HepG2 (cell line): ENCODE data around the gene PGLYRP4. TPM values are rescaled to one million over a fixed set of nuclear protein-coding genes. Genes with fewer than 3 reads are reported as not detected.

Experiments
- ATAC-seq: fragments of 200-7000 bp; cut with Tn5 transposase; 3 replicates; pipeline ENCODE4 v1.9.1; 2020; ENCODE audit warnings: mild to moderate bottlenecking, moderate library complexity
- BruUV-seq: library from RNA; stranded (reverse); fragments of 400-500 nt; replicated peaks from 2 replicates; lab custom pipeline; 2021; lab: Mats Ljungman, UMichigan
- CTCF ChIA-PET: fragments of 300-600 bp; formaldehyde crosslinking; extraction: SDS; loops from one replicate; lab custom pipeline; 2021; ENCODE audit warnings: low total read pairs, inconsistent platforms, low intra/inter-chr PET ratio; lab: Yijun Ruan, JAX
- POLR2A ChIA-PET: fragments of 350-600 bp; sonication (Branson Sonifier 250); formaldehyde crosslinking; loops from one replicate; lab custom pipeline; 2020; ENCODE audit warnings: antibody characterized with exemption, inconsistent platforms; lab: Yijun Ruan, JAX
- DNase-seq: peaks from one replicate; pipeline ENCODE4 v3.0.0-alpha.2; 2015; ENCODE audit warnings: low spot score
- FAIRE-seq: peaks from 3 replicates; lab custom pipeline; 2011; peaks lifted over from hg19 to GRCh38; lab: Jason Lieb, UNC
- H2AFZ ChIP-seq: one replicate; pipeline ENCODE4 v1.6.1; 2011; ENCODE audit warnings: low read length, inconsistent platforms
- H3K27ac ChIP-seq: fragments of 300-600 bp; 3 replicates; pipeline ENCODE4 v1.8.0; 2011; ENCODE audit warnings: mixed run types, mild to moderate bottlenecking, mixed read lengths, low read length, inconsistent platforms; ENCODE audit not compliant: insufficient read depth; ENCODE audit errors: extremely low read length
- H3K27me3 ChIP-seq, 2 experiments: fragments of 200-600 bp in 1 of 2; 2 replicates in 1 of 2; 3 replicates in 1 of 2; pipeline versions ENCODE4 v1.6.0 to v1.8.0; 2011; ENCODE audit warnings: low read length in 2 of 2, mild to moderate bottlenecking in 2 of 2, moderate library complexity in 2 of 2, inconsistent platforms in 1 of 2; ENCODE audit not compliant: insufficient read depth in 2 of 2, control insufficient read depth in 1 of 2
- H3K36me3 ChIP-seq, 2 experiments: fragments of 200-600 bp in 1 of 2; replicated peaks in 1 of 2; 2 replicates in 1 of 2; 3 replicates in 1 of 2; pipeline versions ENCODE4 v1.5.1 to v1.8.0; 2011; ENCODE audit warnings: low read length in 2 of 2, inconsistent platforms in 1 of 2; ENCODE audit not compliant: insufficient read depth in 2 of 2, control insufficient read depth in 1 of 2
- H3K4me1 ChIP-seq: 2 replicates; pipeline ENCODE4 v1.5.1; 2012; ENCODE audit warnings: low read length, inconsistent platforms; ENCODE audit not compliant: insufficient read depth
- H3K4me2 ChIP-seq: 2 replicates; pipeline ENCODE4 v1.6.0; 2011; ENCODE audit warnings: low read depth, low read length, inconsistent platforms
- H3K4me3 ChIP-seq, 3 experiments: fragments of 200-600 bp in 1 of 3; sonication (generic), shearing (Covaris generic) in 1 of 3; replicated peaks in 1 of 3; 2 replicates each; pipeline ENCODE4 v1.5.1; 2011 to 2016; ENCODE audit warnings: low read length in 3 of 3, inconsistent platforms in 2 of 3, low read depth in 2 of 3, mild to moderate bottlenecking in 2 of 3, control low read depth in 1 of 3, mixed read lengths in 1 of 3; ENCODE audit not compliant: insufficient read depth in 1 of 3
- H3K79me2 ChIP-seq: one replicate; pipeline ENCODE4 v1.6.1; 2011; ENCODE audit warnings: low read length, inconsistent platforms; ENCODE audit not compliant: insufficient read depth
- H3K9ac ChIP-seq: 2 replicates; pipeline ENCODE4 v1.6.0; 2011; ENCODE audit warnings: mild to moderate bottlenecking, low read depth, low read length, inconsistent platforms; ENCODE audit not compliant: insufficient read depth
- H3K9me3 ChIP-seq: 2 replicates; pipeline ENCODE4 v1.5.1; 2012; ENCODE audit warnings: mild to moderate bottlenecking, low read length
- H4K20me1 ChIP-seq: 2 replicates; pipeline ENCODE4 v1.6.0; 2011; ENCODE audit warnings: inconsistent platforms, mild to moderate bottlenecking, low read length, moderate library complexity; ENCODE audit not compliant: insufficient read depth
- CTCF ChIP-seq: sonication (generic); formaldehyde crosslinking; IDR thresholded peaks from 2 replicates; pipeline ENCODE4 v1.5.0; 2020; ENCODE audit warnings: mild to moderate bottlenecking, missing genetic modification reagents, moderate library complexity
- FIP1L1 ChIP-seq: fragments of 200-400 bp; formaldehyde crosslinking; IDR thresholded peaks from 2 replicates; pipeline ENCODE4 v1.6.1; 2018; ENCODE audit warnings: low read depth, mild to moderate bottlenecking, low read length, moderate library complexity, borderline replicate concordance; ENCODE audit not compliant: insufficient read depth
- FOXP4 ChIP-seq: sonication (generic); formaldehyde crosslinking; IDR thresholded peaks from 2 replicates; pipeline ENCODE4 v1.4.0; 2020; ENCODE audit warnings: missing genetic modification reagents
- GATA4 ChIP-seq: sonication (generic); IDR thresholded peaks from 2 replicates; pipeline ENCODE4 v1.6.1; 2016; ENCODE audit warnings: antibody characterized with exemption, low read depth, borderline replicate concordance
- MXD1 ChIP-seq: sonication (generic); formaldehyde crosslinking; IDR thresholded peaks from 2 replicates; pipeline ENCODE4 v1.4.0; 2020; ENCODE audit warnings: mild to moderate bottlenecking, missing genetic modification reagents
- NCOA2 ChIP-seq: sonication (generic); formaldehyde crosslinking; IDR thresholded peaks from 2 replicates; pipeline ENCODE4 v1.8.0; 2022; ENCODE audit warnings: inconsistent platforms
- NFKB2 ChIP-seq: sonication (generic); formaldehyde crosslinking; IDR thresholded peaks from 2 replicates; pipeline ENCODE4 v1.4.0; 2020; ENCODE audit warnings: missing genetic modification reagents, borderline replicate concordance
- PPARG ChIP-seq: conservative IDR thresholded peaks from 2 replicates; pipeline ENCODE4 v1.6.1; 2016; ENCODE audit warnings: missing biosample characterization, missing genetic modification reagents
- RAD21 ChIP-seq: fragments of 450-650 bp; formaldehyde crosslinking; IDR thresholded peaks from 2 replicates; pipeline ENCODE4 v1.5.0; 2020; ENCODE audit warnings: mild to moderate bottlenecking
- RXRA ChIP-seq: sonication (generic); formaldehyde crosslinking; IDR thresholded peaks from 2 replicates; pipeline ENCODE4 v1.5.1; 2020; ENCODE audit warnings: missing genetic modification reagents
- RXRB ChIP-seq: IDR thresholded peaks from 2 replicates; pipeline ENCODE4 v1.6.1; 2016; ENCODE audit warnings: borderline replicate concordance, missing genetic modification reagents, missing compliant biosample characterization
- SMARCC2 ChIP-seq: fragments of 450-650 bp; IDR thresholded peaks from 2 replicates; pipeline ENCODE4 v1.6.1; 2017; ENCODE audit warnings: antibody characterized with exemption, mild to moderate bottlenecking
- SMC3 ChIP-seq: IDR thresholded peaks from 2 replicates; pipeline ENCODE4 v1.6.1; 2011; ENCODE audit warnings: low read length, improper control_type of control experiment
- STAG1 ChIP-seq: sonication (generic); formaldehyde crosslinking; IDR thresholded peaks from 2 replicates; pipeline ENCODE4 v1.4.0; 2020; ENCODE audit warnings: missing genetic modification reagents
- TFDP2 ChIP-seq: sonication (generic); formaldehyde crosslinking; IDR thresholded peaks from 2 replicates; pipeline ENCODE4 v1.4.0; 2020; ENCODE audit warnings: missing genetic modification reagents
- ZNF562 ChIP-seq: sonication (generic); formaldehyde crosslinking; IDR thresholded peaks from 2 replicates; pipeline ENCODE4 v1.8.0; 2022; ENCODE audit warnings: missing genetic modification reagents, borderline replicate concordance
- ZNF576 ChIP-seq: sonication (generic); formaldehyde crosslinking; IDR thresholded peaks from 2 replicates; pipeline ENCODE4 v1.4.0; 2020; ENCODE audit warnings: mild to moderate bottlenecking, missing genetic modification reagents
- ZNF652 ChIP-seq: IDR thresholded peaks from 2 replicates; pipeline ENCODE4 v1.6.1; 2016; ENCODE audit warnings: low read depth, borderline replicate concordance
- WGBS: methylation state at CpG from one replicate; pipeline ENCODE4 v1.1.6; 2017; ENCODE audit warnings: low lambda C conversion rate; 5-methylcytosine and 5-hydroxymethylcytosine counted together
- in situ Hi-C: cut with HindIII; loops from 2 replicates; pipeline ENCODE4 v1.10.0; 2017; ENCODE audit warnings: low pct_unique_long_range_greater_than_20kb; ENCODE audit not compliant: extremely low pct_ligation_motif_present
- intact Hi-C: fragments of 100-400 bp; cut with micrococcal nuclease; formaldehyde crosslinking; loops from one replicate; pipeline ENCODE4 v1.10.0; 2022; ENCODE audit not compliant: unreplicated experiment
- polyA plus RNA-seq, 8 experiments: library from polyadenylated mRNA; depleted of rRNA in 3 of 8; stranded (reverse) in 7 of 8; unstranded in 1 of 8; fragments of >200 nt; fragmentation: Illumina TruSeq in 4 of 8; extraction: Trizol in 4 of 8; gene quantifications; 2 replicates each; pipeline versions ENCODE4 v1.2.1 to v1.2.3, GENCODE V29; 2011 to 2016; ENCODE audit warnings: low read depth in 4 of 8, missing spikeins in 1 of 8, mixed read lengths in 1 of 8; ENCODE audit not compliant: insufficient read depth in 1 of 8
- total RNA-seq, 5 experiments: library from RNA; depleted of rRNA; stranded (reverse); fragments of >200 nt; fragmentation: Illumina TruSeq; extraction: Trizol; gene quantifications; 2 replicates each; pipeline ENCODE4 v1.2.3, GENCODE V29; 2016; ENCODE audit warnings: low read depth in 1 of 5

Gene PGLYRP4
- total and polyA plus RNA-seq, 2 of the 13 experiments (the other 11 are each of a cell fraction or from before 2014, with no cell fraction given) = not detected

- TF ChIP-seq SMARCC2 = no peak
- TF ChIP-seq FOXP4 (CRISPR knock-in tag) = no peak
- no peak for TF ChIP-seq TFDP2
- no peak for TF ChIP-seq NCOA2 (CRISPR knock-in tag)
- peak; percentile 26; the same call in 1 of the 2 replicates for TF ChIP-seq STAG1 (CRISPR knock-in tag)
- TF ChIP-seq ZNF562 (CRISPR knock-in tag) = no peak
- no peak for TF ChIP-seq FIP1L1
- TF ChIP-seq ZNF576 = no peak
Measured at GRCh38 chr1:153353226-153353947, 4.7 kb upstream of the PGLYRP4 start (continued).

- in situ Hi-C loops = no loop called here
- Histone ChIP-seq H3K36me3 (no peaks in the 10 kb centered on the region), H4K20me1 (peaks cover 5% of the 10 kb centered on the region), H3K4me1 (no peaks in the 10 kb centered on the region), H3K27ac (no peak overlapping the region), H3K79me2 (no peaks in the 10 kb centered on the region), H3K4me2 (no peak overlapping the region), H3K9me3 (no peaks in the 10 kb centered on the region), H3K27me3 (peaks cover 0 to 2% of the 10 kb centered on the region in 2 experiments; a peak in 3 of 5 replicates), H2AFZ (no peak overlapping the region), H3K4me3 (no peak overlapping the region), H3K9ac (no peak overlapping the region)
- ChIA-PET CTCF (interaction anchor here (0.8 to 2.8 kb wide), 3 partner anchors 113 to 157 kb away, joined by 3 to 34 read pairs (median 4); no protein-coding TSS in a partner anchor), POLR2A (no interaction called here)
- no TSS peak for BruUV-seq
- peak; percentile 52 for DNase-seq
- peak; percentile 58 for ATAC-seq
- intact Hi-C loops = loop anchor here (1.0 kb wide), 1 partner anchor 143 kb away; no protein-coding TSS in a partner anchor
- peak; percentile 76 for FAIRE-seq
- WGBS = under 1% methylated on average over 4 of the region's 4 CpGs
- peak; percentile 97 for TF ChIP-seq RXRB
- TF ChIP-seq NFKB2 (CRISPR knock-in tag) = no peak
- peak; percentile 100 for TF ChIP-seq PPARG (CRISPR knock-in tag)
- no peak for TF ChIP-seq MXD1
- TF ChIP-seq ZNF652 (CRISPR knock-in tag) = no peak
- TF ChIP-seq CTCF (CRISPR knock-in tag) = peak; percentile 81
- TF ChIP-seq GATA4 = no peak
- TF ChIP-seq SMC3 = peak; percentile 68
- peak; percentile 56; the same call in 1 of the 2 replicates for TF ChIP-seq RXRA
- TF ChIP-seq STAG1 (CRISPR knock-in tag) = peak; percentile 80
- TF ChIP-seq RAD21 (CRISPR knock-in tag) = peak; percentile 55
Measured at GRCh38 chr1:153352523-153352922, 3.9 kb upstream of the PGLYRP4 start.
